Measurements from ENCODE around the gene KCNQ2.

The KCNQ2 gene

GRCh38 chr20:63469713-63470101 lies 2.7 kb downstream of the KCNQ2 start:
- no peak overlapping the region for H3K27ac ChIP-seq (replicated peaks)
- DNase-seq (ENCODE audit: low read depth in 1 of 2, low spot score in 1 of 2): no peak
- TF ChIP-seq POLR2AphosphoS5 (IDR thresholded peaks at IDR 0.05; ENCODE audit: low read depth): no peak
- no peak for TF ChIP-seq REST (IDR thresholded peaks at IDR 0.05; ENCODE audit: insufficient replicate concordance, low read depth)
- TF ChIP-seq GABPA (IDR thresholded peaks at IDR 0.05; ENCODE audit: low read depth): no peak
- no peak for TF ChIP-seq CTCF (IDR thresholded peaks at IDR 0.05; ENCODE audit: insufficient read depth, low read length)
- TF ChIP-seq SPI1 (IDR thresholded peaks at IDR 0.05; ENCODE audit: borderline replicate concordance, low read depth): no peak
- no peak overlapping the region for H3K4me3 ChIP-seq (replicated peaks; ENCODE audit: insufficient read depth, low read length)
- H3K27me3 ChIP-seq (ENCODE audit: insufficient read depth, poor library complexity, severe bottlenecking): peaks cover 48% of the 10 kb centered on the region

GRCh38 chr20:63469019-63469712 lies 3.3 kb downstream of the KCNQ2 start:
- no peak overlapping the region for H3K4me3 ChIP-seq (replicated peaks; ENCODE audit: insufficient read depth, low read length)
- TF ChIP-seq POLR2AphosphoS5 (IDR thresholded peaks at IDR 0.05; ENCODE audit: low read depth) (no peak), GABPA (IDR thresholded peaks at IDR 0.05; ENCODE audit: low read depth) (no peak), CTCF (IDR thresholded peaks at IDR 0.05; ENCODE audit: insufficient read depth, low read length) (no peak), SPI1 (IDR thresholded peaks at IDR 0.05; ENCODE audit: borderline replicate concordance, low read depth) (no peak), REST (IDR thresholded peaks at IDR 0.05; ENCODE audit: insufficient replicate concordance, low read depth) (no peak)
- H3K27me3 ChIP-seq (ENCODE audit: insufficient read depth, poor library complexity, severe bottlenecking): peaks cover 43% of the 10 kb centered on the region
- no peak for DNase-seq (ENCODE audit: low read depth in 1 of 2, low spot score in 1 of 2)
- H3K27ac ChIP-seq (replicated peaks): no peak overlapping the region

- H3K4me3 ChIP-seq (replicated peaks; ENCODE audit: insufficient read depth, low read length): no peak overlapping the region
- H3K27ac ChIP-seq (replicated peaks): no peak overlapping the region
- peaks cover 35% of the 10 kb centered on the region for H3K27me3 ChIP-seq (ENCODE audit: insufficient read depth, poor library complexity, severe bottlenecking)
- TF ChIP-seq CTCF (IDR thresholded peaks at IDR 0.05; ENCODE audit: insufficient read depth, low read length) (no peak), REST (IDR thresholded peaks at IDR 0.05; ENCODE audit: insufficient replicate concordance, low read depth) (no peak), SPI1 (IDR thresholded peaks at IDR 0.05; ENCODE audit: borderline replicate concordance, low read depth) (no peak), GABPA (IDR thresholded peaks at IDR 0.05; ENCODE audit: low read depth) (no peak), POLR2AphosphoS5 (IDR thresholded peaks at IDR 0.05; ENCODE audit: low read depth) (no peak)
- DNase-seq (ENCODE audit: low read depth in 1 of 2, low spot score in 1 of 2): no peak
These were observed 4.0 kb downstream of the KCNQ2 start for GRCh38 chr20:63468421-63468820.

Measured in HL-60 (cell line).